ENCODE data around the gene EFNA5. TPM values are rescaled to one million over a fixed set of nuclear protein-coding genes. Genes with fewer than 3 reads are reported as not detected.

EFNA5 gene
- polyA plus RNA-seq, 1 of the 3 experiments (the other 2 are of a cell fraction): 0.81 TPM

DNA sequence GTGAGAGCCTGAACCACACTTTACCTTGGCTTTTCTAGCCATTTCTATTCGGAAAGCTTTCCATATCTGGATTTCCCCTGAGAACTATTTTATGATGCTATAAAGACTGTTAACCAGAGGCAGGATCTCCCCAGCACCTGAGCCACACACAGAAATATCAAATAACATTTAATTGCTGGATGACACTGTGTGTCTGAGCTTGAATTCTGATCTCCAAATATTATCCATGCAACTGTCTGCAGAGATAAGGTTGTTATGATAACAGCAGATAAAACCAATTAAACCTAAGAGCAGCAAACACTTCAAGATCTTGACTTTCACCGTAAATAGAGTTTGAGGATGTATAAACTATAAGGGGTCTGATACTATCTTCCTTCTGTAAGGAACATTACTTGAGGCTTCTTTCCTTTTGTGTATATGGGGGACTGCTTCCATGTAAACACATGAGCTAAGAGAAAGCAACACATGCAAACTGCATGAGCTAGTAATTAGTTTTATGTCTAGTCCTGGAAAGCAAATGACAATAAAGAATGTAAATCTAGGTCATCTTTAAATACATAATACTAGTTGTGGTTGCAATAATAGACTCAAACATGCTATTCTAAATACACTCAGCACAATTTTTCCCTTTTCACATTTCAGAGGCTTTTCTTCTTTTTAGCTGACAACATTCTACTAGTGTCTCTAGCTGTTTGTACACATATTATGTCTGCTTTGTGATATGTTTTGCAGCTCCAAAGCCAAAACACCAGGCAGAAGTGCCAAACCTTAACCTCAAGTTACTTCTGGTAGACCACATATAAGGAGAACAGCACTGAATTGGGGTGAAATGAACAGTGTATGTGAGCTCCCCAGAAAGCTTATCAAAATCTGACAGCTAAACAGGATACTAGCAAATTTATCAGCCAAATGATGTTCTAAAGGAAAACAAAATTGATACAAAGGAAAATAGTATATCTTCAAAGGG, 136.5 kb downstream of the EFNA5 start:
- TF ChIP-seq GATA2 (CRISPR knock-in tag; IDR thresholded peaks at IDR 0.05) (peak; percentile 81), CHD2 (IDR thresholded peaks at IDR 0.05; ENCODE audit: low read length, partially characterized antibody) (no peak)
- Histone ChIP-seq H3K4me1 (ENCODE audit: control insufficient read depth in 1 of 2, insufficient read depth in 2 of 2, low read depth in 1 of 2, low read length in 1 of 2) (peaks cover 0 to 33% of the 10 kb centered on the region in 2 experiments; a peak in 2 of 4 replicates), H3K4me2 (no peak overlapping the region), H3F3A (replicated peaks; ENCODE audit: insufficient read depth) (peaks cover 4% of the 10 kb centered on the region), H3K9me2 (no peaks in the 10 kb centered on the region), H3K27ac (ENCODE audit: low read depth in 2 of 2, low read length in 1 of 2) (peak overlapping the region in 1 of 2 experiments; percentile 43; a peak in 1 of 4 replicates), H2AFZ (ENCODE audit: low read depth) (no peak overlapping the region), H3K79me2 (ENCODE audit: insufficient read depth) (no peaks in the 10 kb centered on the region), H3K4me3 (ENCODE audit: low read depth in 2 of 2, low read length in 1 of 2) (no peak overlapping the region), H4K20me1 (ENCODE audit: insufficient read depth) (no peaks in the 10 kb centered on the region), H3K9ac (no peak overlapping the region), H3K36me3 (replicated peaks in 1 of 2; ENCODE audit: control insufficient read depth in 1 of 2, insufficient read depth in 2 of 2, low read length in 1 of 2) (no peaks in the 10 kb centered on the region), H3K9me3 (no peaks in the 10 kb centered on the region), H3K27me3 (ENCODE audit: insufficient read depth) (no peaks in the 10 kb centered on the region)
- DNase-seq: no peak
- WGBS (ENCODE audit: low lambda C conversion rate): 83% methylated on average over 2 of the region's 2 CpGs
- CTCF ChIA-PET: interaction anchor here (0.8 to 2.3 kb wide), 4 partner anchors 11 to 81 kb away, joined by 3 to 8 read pairs (median 4); no protein-coding TSS in a partner anchor
- POLR2A ChIA-PET: interaction anchor here (0.7 kb wide), 1 partner anchor 21 kb away, joined by 3 read pairs; no protein-coding TSS in a partner anchor

- peaks cover 0 to 24% of the 10 kb centered on the region in 2 experiments; a peak in 2 of 4 replicates for H3K4me1 ChIP-seq (ENCODE audit: control insufficient read depth in 1 of 2, insufficient read depth in 2 of 2, low read depth in 1 of 2, low read length in 1 of 2)
- H3K79me2 ChIP-seq (ENCODE audit: insufficient read depth): no peaks in the 10 kb centered on the region
- no peaks in the 10 kb centered on the region for H3K27me3 ChIP-seq (ENCODE audit: insufficient read depth)
- ChIA-PET CTCF (interaction anchor here (1.2 to 2.3 kb wide), 2 partner anchors 39 to 82 kb away, joined by 3 to 8 read pairs; no protein-coding TSS in a partner anchor), POLR2A (no interaction called here)
- DNase-seq: no peak
- H3K4me3 ChIP-seq (ENCODE audit: low read depth in 2 of 2, low read length in 1 of 2): no peak overlapping the region
- H3K27ac ChIP-seq (ENCODE audit: low read depth in 2 of 2, low read length in 1 of 2): no peak overlapping the region; a peak in 1 of 4 replicates
- H2AFZ ChIP-seq (ENCODE audit: low read depth): no peak overlapping the region
- WGBS (ENCODE audit: low lambda C conversion rate): 97% methylated on average over 7 of the region's 7 CpGs
- no peak overlapping the region for H3K4me2 ChIP-seq
- no peaks in the 10 kb centered on the region for H3K9me2 ChIP-seq
- no peak overlapping the region for H3K9ac ChIP-seq
- H3K36me3 ChIP-seq (replicated peaks in 1 of 2; ENCODE audit: control insufficient read depth in 1 of 2, insufficient read depth in 2 of 2, low read length in 1 of 2): no peaks in the 10 kb centered on the region
- H3K9me3 ChIP-seq: no peaks in the 10 kb centered on the region
- H4K20me1 ChIP-seq (ENCODE audit: insufficient read depth): no peaks in the 10 kb centered on the region
- H3F3A ChIP-seq (replicated peaks; ENCODE audit: insufficient read depth): no peaks in the 10 kb centered on the region
- TF ChIP-seq USF1 (IDR thresholded peaks at IDR 0.05; ENCODE audit: borderline replicate concordance, low read depth) (no peak), POLR2AphosphoS5 (IDR thresholded peaks at IDR 0.05; ENCODE audit: low read depth, low read length) (no peak), RCOR1 (IDR thresholded peaks at IDR 0.05; ENCODE audit: low read length) (no peak), PBX3 (IDR thresholded peaks at IDR 0.05) (no peak), RAD21 (IDR thresholded peaks at IDR 0.05; ENCODE audit: low read length) (no peak), MEF2A (IDR thresholded peaks at IDR 0.05; ENCODE audit: borderline replicate concordance, low read depth) (no peak), FOXM1 (IDR thresholded peaks at IDR 0.05; ENCODE audit: low read depth) (no peak), MXI1 (IDR thresholded peaks at IDR 0.05; ENCODE audit: low read depth, low read length) (no peak), SIN3A (IDR thresholded peaks at IDR 0.05; ENCODE audit: borderline replicate concordance, low read depth, low read length) (no peak), ZBTB33 (IDR thresholded peaks at IDR 0.05; ENCODE audit: borderline replicate concordance, low read depth) (no peak), GATA2 (CRISPR knock-in tag; IDR thresholded peaks at IDR 0.05) (no peak), EZH2phosphoT487 (IDR thresholded peaks at IDR 0.05; ENCODE audit: borderline replicate concordance, low read depth) (no peak), RXRA (IDR thresholded peaks at IDR 0.05; ENCODE audit: borderline replicate concordance, low read depth) (no peak)
- TF ChIP-seq, protein P1, sequence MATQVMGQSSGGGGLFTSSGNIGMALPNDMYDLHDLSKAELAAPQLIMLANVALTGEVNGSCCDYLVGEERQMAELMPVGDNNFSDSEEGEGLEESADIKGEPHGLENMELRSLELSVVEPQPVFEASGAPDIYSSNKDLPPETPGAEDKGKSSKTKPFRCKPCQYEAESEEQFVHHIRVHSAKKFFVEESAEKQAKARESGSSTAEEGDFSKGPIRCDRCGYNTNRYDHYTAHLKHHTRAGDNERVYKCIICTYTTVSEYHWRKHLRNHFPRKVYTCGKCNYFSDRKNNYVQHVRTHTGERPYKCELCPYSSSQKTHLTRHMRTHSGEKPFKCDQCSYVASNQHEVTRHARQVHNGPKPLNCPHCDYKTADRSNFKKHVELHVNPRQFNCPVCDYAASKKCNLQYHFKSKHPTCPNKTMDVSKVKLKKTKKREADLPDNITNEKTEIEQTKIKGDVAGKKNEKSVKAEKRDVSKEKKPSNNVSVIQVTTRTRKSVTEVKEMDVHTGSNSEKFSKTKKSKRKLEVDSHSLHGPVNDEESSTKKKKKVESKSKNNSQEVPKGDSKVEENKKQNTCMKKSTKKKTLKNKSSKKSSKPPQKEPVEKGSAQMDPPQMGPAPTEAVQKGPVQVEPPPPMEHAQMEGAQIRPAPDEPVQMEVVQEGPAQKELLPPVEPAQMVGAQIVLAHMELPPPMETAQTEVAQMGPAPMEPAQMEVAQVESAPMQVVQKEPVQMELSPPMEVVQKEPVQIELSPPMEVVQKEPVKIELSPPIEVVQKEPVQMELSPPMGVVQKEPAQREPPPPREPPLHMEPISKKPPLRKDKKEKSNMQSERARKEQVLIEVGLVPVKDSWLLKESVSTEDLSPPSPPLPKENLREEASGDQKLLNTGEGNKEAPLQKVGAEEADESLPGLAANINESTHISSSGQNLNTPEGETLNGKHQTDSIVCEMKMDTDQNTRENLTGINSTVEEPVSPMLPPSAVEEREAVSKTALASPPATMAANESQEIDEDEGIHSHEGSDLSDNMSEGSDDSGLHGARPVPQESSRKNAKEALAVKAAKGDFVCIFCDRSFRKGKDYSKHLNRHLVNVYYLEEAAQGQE (IDR thresholded peaks at IDR 0.05; ENCODE audit: low read depth, low read length): no peak
- TF ChIP-seq, protein P2, sequence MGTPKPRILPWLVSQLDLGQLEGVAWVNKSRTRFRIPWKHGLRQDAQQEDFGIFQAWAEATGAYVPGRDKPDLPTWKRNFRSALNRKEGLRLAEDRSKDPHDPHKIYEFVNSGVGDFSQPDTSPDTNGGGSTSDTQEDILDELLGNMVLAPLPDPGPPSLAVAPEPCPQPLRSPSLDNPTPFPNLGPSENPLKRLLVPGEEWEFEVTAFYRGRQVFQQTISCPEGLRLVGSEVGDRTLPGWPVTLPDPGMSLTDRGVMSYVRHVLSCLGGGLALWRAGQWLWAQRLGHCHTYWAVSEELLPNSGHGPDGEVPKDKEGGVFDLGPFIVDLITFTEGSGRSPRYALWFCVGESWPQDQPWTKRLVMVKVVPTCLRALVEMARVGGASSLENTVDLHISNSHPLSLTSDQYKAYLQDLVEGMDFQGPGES (IDR thresholded peaks at IDR 0.05; ENCODE audit: low read depth, low read length): no peak
Measured at GRCh38 chr5:107532916-107533315, 137.8 kb downstream of the EFNA5 start.

Measured in SK-N-SH (cell line).